Kidney (tissue), 14 donors: ENCODE results near the gene GPR26. TPM values are rescaled to one million over a fixed set of nuclear protein-coding genes. Genes with fewer than 3 reads are reported as not detected.

Experiments used
- DNase-seq, 5 donors: peaks; one replicate each; pipeline ENCODE4 v3.0.0-alpha.2; 2013 to 2020
- FAIRE-seq: peaks from 2 replicates; lab custom pipeline; 2012; peaks lifted over from hg19 to GRCh38; lab: Jason Lieb, UNC
- H3K27ac ChIP-seq, 2 donors: one replicate each; pipeline ENCODE4 v1.7.0; 2013; ENCODE audit warnings: low read depth in 2 of 2, low read length in 2 of 2, inconsistent platforms in 1 of 2
- H3K27me3 ChIP-seq: one replicate; pipeline ENCODE4 v1.7.1; 2013; ENCODE audit warnings: low read length, inconsistent platforms; ENCODE audit not compliant: control insufficient read depth, insufficient read depth
- H3K36me3 ChIP-seq, 3 donors: one replicate each; pipeline versions ENCODE4 v1.7.0 to v1.7.1; 2013; ENCODE audit warnings: low read length in 3 of 3, control low read depth in 1 of 3, inconsistent platforms in 1 of 3; ENCODE audit not compliant: insufficient read depth in 3 of 3, control insufficient read depth in 2 of 3
- H3K4me1 ChIP-seq, 3 donors: one replicate each; pipeline versions ENCODE4 v1.7.0 to v1.7.1; 2013; ENCODE audit warnings: low read length in 3 of 3, inconsistent platforms in 1 of 3, low read depth in 1 of 3; ENCODE audit not compliant: control insufficient read depth in 2 of 3, insufficient read depth in 2 of 3
- H3K4me3 ChIP-seq, 3 donors: one replicate each; pipeline versions ENCODE4 v1.7.0 to v1.8.1; 2013; ENCODE audit warnings: low read length in 3 of 3, control low read depth in 1 of 3, inconsistent platforms in 1 of 3
- H3K9ac ChIP-seq, 3 donors: one replicate each; pipeline versions ENCODE4 v1.7.0 to v1.7.1; 2013; ENCODE audit warnings: low read length in 3 of 3, control low read depth in 1 of 3, inconsistent platforms in 1 of 3
- H3K9me3 ChIP-seq, 3 donors: one replicate each; pipeline versions ENCODE4 v1.7.0 to v1.7.1; 2013; ENCODE audit warnings: low read length in 3 of 3, control low read depth in 1 of 3, inconsistent platforms in 1 of 3; ENCODE audit not compliant: control insufficient read depth in 2 of 3, insufficient read depth in 1 of 3
- CTCF ChIP-seq: IDR thresholded peaks from 3 replicates; pipeline ENCODE4 v1.5.1; 2012; ENCODE audit warnings: mild to moderate bottlenecking, moderate library complexity, borderline replicate concordance; ENCODE audit not compliant: insufficient read depth; ENCODE audit errors: extremely low read depth
- intact Hi-C: fragments of 100-400 bp; cut with DNase I; formaldehyde crosslinking; loops from one replicate; pipeline ENCODE4 v1.11.1; 2022
- polyA plus RNA-seq: library from polyadenylated mRNA; stranded (reverse); fragments of 350-450 nt; fragmentation: Illumina TruSeq; extraction: RNeasy Lipid Tissue Mini Kit (QIAGEN cat#74804); gene quantifications from one replicate; pipeline ENCODE4 v1.2.3, GENCODE V29; 2014; ENCODE audit warnings: low read depth, low replicate concordance; ENCODE audit not compliant: insufficient read depth
- total RNA-seq: library from RNA; stranded (reverse); fragmentation: NEBNext Ultra II Directional; extraction: Animal tissue kit (Norgen Biotek cat#: 25700); gene quantifications from one replicate; pipeline ENCODE4 v1.2.1, GENCODE V29; 2021
- donor health status: control.
- donor health status: control.
- donor health status: control.
- donor health status: control.
- donor health status: control.
- donor health status: DM: yes; HTN: yes; CAD: no.
- donor health status: Normal renal cell carcinoma (clear cell type).

Gene GPR26
- total and polyA plus RNA-seq, 2 donors from 2014 or later: not detected

- intact Hi-C loops: no loop called here
Measured at GRCh38 chr10:123624086-123624485, 42.1 kb upstream of the GPR26 start.

GRCh38 chr10:123633106-123633505 is 33.0 kb upstream of the GPR26 start:
- H3K4me3 ChIP-seq: no peak overlapping the region
- H3K9me3 ChIP-seq: peaks cover 0 to 4% (median 0%) of the 10 kb centered on the region in 3 donors
- no peak for TF ChIP-seq CTCF
- no peak overlapping the region for H3K27ac ChIP-seq
- intact Hi-C loops: no loop called here
- H3K4me1 ChIP-seq: no peaks in the 10 kb centered on the region
- H3K27me3 ChIP-seq: no peaks in the 10 kb centered on the region
- H3K36me3 ChIP-seq: no peaks in the 10 kb centered on the region
- FAIRE-seq: no peak
- H3K9ac ChIP-seq: no peak overlapping the region
- no peak for DNase-seq

More at GRCh38 chr10:123624086-123624485, 42.1 kb upstream of the GPR26 start:
- H3K36me3 ChIP-seq: no peaks in the 10 kb centered on the region
- H3K9me3 ChIP-seq: peaks cover 0 to 1% (median 0%) of the 10 kb centered on the region in 3 donors
- H3K27me3 ChIP-seq: no peaks in the 10 kb centered on the region
- H3K27ac ChIP-seq: no peak overlapping the region
- FAIRE-seq: no peak
- no peak overlapping the region for H3K9ac ChIP-seq
- TF ChIP-seq CTCF: no peak
- H3K4me1 ChIP-seq: no peaks in the 10 kb centered on the region
- no peak overlapping the region for H3K4me3 ChIP-seq
- no peak for DNase-seq

GRCh38 chr10:123633636-123634035 is 32.5 kb upstream of the GPR26 start:
- H3K4me1 ChIP-seq: no peaks in the 10 kb centered on the region
- no peak overlapping the region for H3K9ac ChIP-seq
- intact Hi-C loops: no loop called here
- H3K9me3 ChIP-seq: peaks cover 0 to 4% (median 0%) of the 10 kb centered on the region in 3 donors
- no peaks in the 10 kb centered on the region for H3K27me3 ChIP-seq
- DNase-seq: no peak
- H3K36me3 ChIP-seq: no peaks in the 10 kb centered on the region
- no peak overlapping the region for H3K27ac ChIP-seq
- H3K4me3 ChIP-seq: no peak overlapping the region
- FAIRE-seq: no peak
- no peak for TF ChIP-seq CTCF

- DNase-seq: no peak
- no peak overlapping the region for H3K27ac ChIP-seq
- no peaks in the 10 kb centered on the region for H3K4me1 ChIP-seq
- H3K4me3 ChIP-seq: no peak overlapping the region
- FAIRE-seq: no peak
- no peaks in the 10 kb centered on the region for H3K27me3 ChIP-seq
- no peaks in the 10 kb centered on the region for H3K36me3 ChIP-seq
- TF ChIP-seq CTCF: no peak
- peaks cover 0 to 1% (median 0%) of the 10 kb centered on the region in 3 donors for H3K9me3 ChIP-seq
- H3K9ac ChIP-seq: no peak overlapping the region
- intact Hi-C loops: no loop called here
Measured at GRCh38 chr10:123634221-123634620, 31.9 kb upstream of the GPR26 start.
